Measurements from ENCODE around the gene IL1R2. TPM values are rescaled to one million over a fixed set of nuclear protein-coding genes. Genes with fewer than 3 reads are reported as not detected.

Gene IL1R2
- total and polyA plus RNA-seq, 2 of the 13 experiments (the other 11 are each of a cell fraction or from before 2014, with no cell fraction given): 3.6 to 7.3 TPM

DNA sequence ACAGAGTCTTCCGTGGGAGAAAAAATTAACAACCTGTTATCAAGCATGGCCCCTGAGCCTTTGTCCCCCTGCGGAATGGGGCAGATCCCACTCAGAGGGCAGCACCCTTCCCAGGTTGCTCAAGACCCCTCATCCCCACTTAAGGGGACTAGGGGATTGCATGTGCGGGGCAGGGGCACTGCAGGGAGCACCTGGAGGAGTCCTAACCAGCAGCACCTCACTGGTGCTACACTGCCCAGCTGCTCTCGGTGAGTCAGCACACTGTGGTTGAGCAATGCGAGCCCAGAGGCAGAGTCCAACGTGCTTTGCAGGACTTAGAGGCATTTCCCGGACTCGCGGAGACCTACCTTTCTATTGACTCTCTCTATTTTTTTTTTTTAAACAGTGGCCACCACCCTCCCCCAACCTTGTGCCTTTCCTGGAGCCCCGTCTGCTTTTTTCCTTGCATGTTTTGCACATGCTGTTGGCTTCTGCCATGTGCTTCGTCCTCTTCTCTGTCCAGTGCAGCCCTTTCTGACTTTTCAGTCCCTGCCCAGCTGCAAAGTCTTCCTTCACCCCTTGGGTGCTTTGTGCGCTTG, 74.0 kb downstream of the IL1R2 start (continued):
- TF ChIP-seq, protein P1, sequence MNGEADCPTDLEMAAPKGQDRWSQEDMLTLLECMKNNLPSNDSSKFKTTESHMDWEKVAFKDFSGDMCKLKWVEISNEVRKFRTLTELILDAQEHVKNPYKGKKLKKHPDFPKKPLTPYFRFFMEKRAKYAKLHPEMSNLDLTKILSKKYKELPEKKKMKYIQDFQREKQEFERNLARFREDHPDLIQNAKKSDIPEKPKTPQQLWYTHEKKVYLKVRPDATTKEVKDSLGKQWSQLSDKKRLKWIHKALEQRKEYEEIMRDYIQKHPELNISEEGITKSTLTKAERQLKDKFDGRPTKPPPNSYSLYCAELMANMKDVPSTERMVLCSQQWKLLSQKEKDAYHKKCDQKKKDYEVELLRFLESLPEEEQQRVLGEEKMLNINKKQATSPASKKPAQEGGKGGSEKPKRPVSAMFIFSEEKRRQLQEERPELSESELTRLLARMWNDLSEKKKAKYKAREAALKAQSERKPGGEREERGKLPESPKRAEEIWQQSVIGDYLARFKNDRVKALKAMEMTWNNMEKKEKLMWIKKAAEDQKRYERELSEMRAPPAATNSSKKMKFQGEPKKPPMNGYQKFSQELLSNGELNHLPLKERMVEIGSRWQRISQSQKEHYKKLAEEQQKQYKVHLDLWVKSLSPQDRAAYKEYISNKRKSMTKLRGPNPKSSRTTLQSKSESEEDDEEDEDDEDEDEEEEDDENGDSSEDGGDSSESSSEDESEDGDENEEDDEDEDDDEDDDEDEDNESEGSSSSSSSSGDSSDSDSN (CRISPR knock-in tag; IDR thresholded peaks at IDR 0.05): no peak
- TF ChIP-seq CCAR2 (optimal IDR thresholded peaks at IDR 0.05; ENCODE audit: low read depth, low read length) (no peak), CBFB (CRISPR knock-in tag; IDR thresholded peaks at IDR 0.05) (no peak), STAT5B (CRISPR knock-in tag; IDR thresholded peaks at IDR 0.05) (no peak), ZNF430 (CRISPR knock-in tag; IDR thresholded peaks at IDR 0.05) (no peak), ESRRA (CRISPR knock-in tag; IDR thresholded peaks at IDR 0.05; ENCODE audit: low read depth) (peak; percentile 72; the same call in 1 of the 2 replicates), MAFK (conservative IDR thresholded peaks at IDR 0.05 in 1 of 2, IDR thresholded peaks at IDR 0.05 in 1 of 2; ENCODE audit: low read length in 2 of 2) (peak; percentile 60 to 73), REPIN1 (CRISPR knock-in tag; IDR thresholded peaks at IDR 0.05; ENCODE audit: borderline replicate concordance, low read depth) (0 out of 2 replicates have a peak, but pooled peaks have one; percentile 19), ZNF234 (CRISPR knock-in tag; conservative IDR thresholded peaks at IDR 0.05) (no peak), PHF20 (CRISPR knock-in tag; IDR thresholded peaks at IDR 0.05) (peak; percentile 39; the same call in 1 of the 2 replicates), SAP130 (CRISPR knock-in tag; IDR thresholded peaks at IDR 0.05; ENCODE audit: low read depth) (peak; percentile 69), FOXC1 (CRISPR knock-in tag; IDR thresholded peaks at IDR 0.05; ENCODE audit: borderline replicate concordance) (no peak), TOE1 (CRISPR knock-in tag; IDR thresholded peaks at IDR 0.05) (no peak), ZNF121 (CRISPR knock-in tag; IDR thresholded peaks at IDR 0.05) (no peak), ATRX (CRISPR knock-in tag; IDR thresholded peaks at IDR 0.05; ENCODE audit: borderline replicate concordance) (no peak), ZNF850 (CRISPR knock-in tag; conservative IDR thresholded peaks at IDR 0.05) (no peak), FIP1L1 (IDR thresholded peaks at IDR 0.05; ENCODE audit: borderline replicate concordance, insufficient read depth, low read depth, low read length) (no peak)
- TF ChIP-seq, protein P2, sequence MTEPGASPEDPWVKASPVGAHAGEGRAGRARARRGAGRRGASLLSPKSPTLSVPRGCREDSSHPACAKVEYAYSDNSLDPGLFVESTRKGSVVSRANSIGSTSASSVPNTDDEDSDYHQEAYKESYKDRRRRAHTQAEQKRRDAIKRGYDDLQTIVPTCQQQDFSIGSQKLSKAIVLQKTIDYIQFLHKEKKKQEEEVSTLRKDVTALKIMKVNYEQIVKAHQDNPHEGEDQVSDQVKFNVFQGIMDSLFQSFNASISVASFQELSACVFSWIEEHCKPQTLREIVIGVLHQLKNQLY (CRISPR knock-in tag; IDR thresholded peaks at IDR 0.05): no peak
- TF ChIP-seq, protein P3, sequence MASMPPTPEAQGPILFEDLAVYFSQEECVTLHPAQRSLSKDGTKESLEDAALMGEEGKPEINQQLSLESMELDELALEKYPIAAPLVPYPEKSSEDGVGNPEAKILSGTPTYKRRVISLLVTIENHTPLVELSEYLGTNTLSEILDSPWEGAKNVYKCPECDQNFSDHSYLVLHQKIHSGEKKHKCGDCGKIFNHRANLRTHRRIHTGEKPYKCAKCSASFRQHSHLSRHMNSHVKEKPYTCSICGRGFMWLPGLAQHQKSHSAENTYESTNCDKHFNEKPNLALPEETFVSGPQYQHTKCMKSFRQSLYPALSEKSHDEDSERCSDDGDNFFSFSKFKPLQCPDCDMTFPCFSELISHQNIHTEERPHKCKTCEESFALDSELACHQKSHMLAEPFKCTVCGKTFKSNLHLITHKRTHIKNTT (CRISPR knock-in tag; IDR thresholded peaks at IDR 0.05): no peak
- TF ChIP-seq, protein P4, sequence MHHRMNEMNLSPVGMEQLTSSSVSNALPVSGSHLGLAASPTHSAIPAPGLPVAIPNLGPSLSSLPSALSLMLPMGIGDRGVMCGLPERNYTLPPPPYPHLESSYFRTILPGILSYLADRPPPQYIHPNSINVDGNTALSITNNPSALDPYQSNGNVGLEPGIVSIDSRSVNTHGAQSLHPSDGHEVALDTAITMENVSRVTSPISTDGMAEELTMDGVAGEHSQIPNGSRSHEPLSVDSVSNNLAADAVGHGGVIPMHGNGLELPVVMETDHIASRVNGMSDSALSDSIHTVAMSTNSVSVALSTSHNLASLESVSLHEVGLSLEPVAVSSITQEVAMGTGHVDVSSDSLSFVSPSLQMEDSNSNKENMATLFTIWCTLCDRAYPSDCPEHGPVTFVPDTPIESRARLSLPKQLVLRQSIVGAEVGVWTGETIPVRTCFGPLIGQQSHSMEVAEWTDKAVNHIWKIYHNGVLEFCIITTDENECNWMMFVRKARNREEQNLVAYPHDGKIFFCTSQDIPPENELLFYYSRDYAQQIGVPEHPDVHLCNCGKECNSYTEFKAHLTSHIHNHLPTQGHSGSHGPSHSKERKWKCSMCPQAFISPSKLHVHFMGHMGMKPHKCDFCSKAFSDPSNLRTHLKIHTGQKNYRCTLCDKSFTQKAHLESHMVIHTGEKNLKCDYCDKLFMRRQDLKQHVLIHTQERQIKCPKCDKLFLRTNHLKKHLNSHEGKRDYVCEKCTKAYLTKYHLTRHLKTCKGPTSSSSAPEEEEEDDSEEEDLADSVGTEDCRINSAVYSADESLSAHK (CRISPR knock-in tag; IDR thresholded peaks at IDR 0.05; ENCODE audit: borderline replicate concordance): no peak
- TF ChIP-seq, protein P5, sequence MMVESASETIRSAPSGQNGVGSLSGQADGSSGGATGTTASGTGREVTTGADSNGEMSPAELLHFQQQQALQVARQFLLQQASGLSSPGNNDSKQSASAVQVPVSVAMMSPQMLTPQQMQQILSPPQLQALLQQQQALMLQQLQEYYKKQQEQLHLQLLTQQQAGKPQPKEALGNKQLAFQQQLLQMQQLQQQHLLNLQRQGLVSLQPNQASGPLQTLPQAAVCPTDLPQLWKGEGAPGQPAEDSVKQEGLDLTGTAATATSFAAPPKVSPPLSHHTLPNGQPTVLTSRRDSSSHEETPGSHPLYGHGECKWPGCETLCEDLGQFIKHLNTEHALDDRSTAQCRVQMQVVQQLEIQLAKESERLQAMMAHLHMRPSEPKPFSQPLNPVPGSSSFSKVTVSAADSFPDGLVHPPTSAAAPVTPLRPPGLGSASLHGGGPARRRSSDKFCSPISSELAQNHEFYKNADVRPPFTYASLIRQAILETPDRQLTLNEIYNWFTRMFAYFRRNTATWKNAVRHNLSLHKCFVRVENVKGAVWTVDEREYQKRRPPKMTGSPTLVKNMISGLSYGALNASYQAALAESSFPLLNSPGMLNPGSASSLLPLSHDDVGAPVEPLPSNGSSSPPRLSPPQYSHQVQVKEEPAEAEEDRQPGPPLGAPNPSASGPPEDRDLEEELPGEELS (CRISPR knock-in tag; IDR thresholded peaks at IDR 0.05): peak; percentile 70
